Loucy (cell line): ENCODE data around the gene SNX24.

Source experiments
- CTCF ChIP-seq: fragments of 200-600 bp; sonication (generic); conservative IDR thresholded peaks from 2 replicates; pipeline ENCODE4 v1.5.1; 2014; ENCODE audit warnings: mild to moderate bottlenecking, antibody characterized with exemption, low read length
- EZH2phosphoT487 ChIP-seq: fragments of 200-600 bp; IDR thresholded peaks from 2 replicates; pipeline ENCODE4 v1.6.1; 2018; ENCODE audit warnings: antibody characterized with exemption, mild to moderate bottlenecking, moderate library complexity, borderline replicate concordance

DNA sequence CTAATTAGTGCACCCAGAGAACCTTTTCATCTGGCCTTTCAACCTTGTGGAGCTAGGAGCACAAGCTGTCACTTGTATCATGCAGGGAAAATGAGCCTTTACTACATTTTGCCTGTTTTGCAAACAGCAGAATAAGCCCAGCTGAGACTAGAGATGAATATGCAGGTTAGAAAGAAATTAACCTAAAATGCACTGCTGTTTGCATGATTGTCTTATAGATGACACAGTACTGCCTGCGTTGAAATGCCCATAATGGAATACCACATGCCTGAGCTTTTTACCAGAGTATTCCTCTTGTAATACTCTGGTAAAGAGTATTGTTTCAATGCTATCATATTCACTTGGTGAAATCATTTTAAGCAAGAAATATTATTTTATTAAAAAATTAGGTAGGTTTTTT, 90.7 kb downstream of the SNX24 start:
- no peak for TF ChIP-seq CTCF
- TF ChIP-seq EZH2phosphoT487: no peak
